Smooth muscle cell of the brain vasculature (primary cell): Measurements from ENCODE around the gene TACSTD2.
"Not testable (repeated sequence)": the region's sequence is repeated elsewhere in the genome, so short reads cannot be mapped to it uniquely, and the experiment has no call there.

Experiments used
- DNase-seq: peaks from one replicate; pipeline ENCODE4 v3.0.0-alpha.2; 2012; ENCODE audit warnings: low read depth, low spot score

TACSTD2 gene

GRCh38 chr1:58576727-58577653, at the start of gene TACSTD2:
TACSTD2 (minus strand) TSS chr1:58577252; CDS start chr1:58577156, 96 bp downstream.
- no peak for DNase-seq

GRCh38 chr1:58626293-58626692, 49.2 kb upstream of the TACSTD2 start:
- no peak for DNase-seq

- DNase-seq, result not testable (repeated sequence)
These were observed 46.2 kb upstream of the TACSTD2 start for GRCh38 chr1:58623259-58623658.

- DNase-seq, result no peak
These were observed 45.5 kb upstream of the TACSTD2 start for GRCh38 chr1:58622571-58622970.

- no peak for DNase-seq
These were observed 44.3 kb upstream of the TACSTD2 start for GRCh38 chr1:58621391-58621790.

GRCh38 chr1:58620926-58621325, 43.9 kb upstream of the TACSTD2 start:
- no peak for DNase-seq

GRCh38 chr1:58620259-58620658, 43.2 kb upstream of the TACSTD2 start:
- DNase-seq, result no peak

GRCh38 chr1:58619286-58620054, 42.4 kb upstream of the TACSTD2 start:
- no peak for DNase-seq

- no peak for DNase-seq
These were observed 41.3 kb upstream of the TACSTD2 start for GRCh38 chr1:58618303-58618702.

GRCh38 chr1:58611861-58612385, 34.9 kb upstream of the TACSTD2 start:
- DNase-seq, result no peak

GRCh38 chr1:58608945-58609344, 31.9 kb upstream of the TACSTD2 start:
- no peak for DNase-seq

- DNase-seq, result no peak
These were observed 31.2 kb upstream of the TACSTD2 start for GRCh38 chr1:58608297-58608696.

GRCh38 chr1:58607391-58607790, 30.3 kb upstream of the TACSTD2 start:
- DNase-seq, result no peak

- not testable (repeated sequence) for DNase-seq
These were observed 24.9 kb upstream of the TACSTD2 start for GRCh38 chr1:58601921-58602320.

GRCh38 chr1:58597996-58598395, 20.9 kb upstream of the TACSTD2 start:
- no peak for DNase-seq

- DNase-seq, result no peak
These were observed 20.0 kb upstream of the TACSTD2 start for GRCh38 chr1:58597076-58597475.

GRCh38 chr1:58596631-58597052, 19.6 kb upstream of the TACSTD2 start:
- DNase-seq, result no peak

GRCh38 chr1:58594546-58594945, 17.5 kb upstream of the TACSTD2 start:
- no peak for DNase-seq

- DNase-seq, result no peak
These were observed 15.6 kb upstream of the TACSTD2 start for GRCh38 chr1:58592522-58593134.

GRCh38 chr1:58591806-58592205, 14.8 kb upstream of the TACSTD2 start:
- no peak for DNase-seq

GRCh38 chr1:58590019-58590418, 13.0 kb upstream of the TACSTD2 start:
- DNase-seq, result no peak

GRCh38 chr1:58588396-58588795, 11.3 kb upstream of the TACSTD2 start:
- DNase-seq, result no peak
